Hepatocyte (in vitro differentiated cells): ENCODE results near the gene DCST2.

Experiments
- CTCF ChIP-seq: fragments of 200-600 bp; sonication (generic); IDR thresholded peaks from 2 replicates; pipeline ENCODE4 v1.5.1; 2016; ENCODE audit warnings: antibody characterized with exemption, mild to moderate bottlenecking; ENCODE audit not compliant: poor library complexity
- EZH2 ChIP-seq: fragments of 200-600 bp; sonication (generic); IDR thresholded peaks from 2 replicates; pipeline ENCODE4 v1.6.1; 2016; ENCODE audit warnings: antibody characterized with exemption, mild to moderate bottlenecking, borderline replicate concordance
- EZH2phosphoT487 ChIP-seq: fragments of 200-600 bp; sonication (generic); IDR thresholded peaks from one replicate; pipeline ENCODE4 v1.6.1; 2018; ENCODE audit warnings: antibody characterized with exemption, mild to moderate bottlenecking, low read depth, moderate library complexity; ENCODE audit not compliant: unreplicated experiment, severe bottlenecking

GRCh38 chr1:155037851-155038441, 4.4 kb upstream of the DCST2 start:
- TF ChIP-seq CTCF: no peak
- no peak for TF ChIP-seq EZH2
- no peak for TF ChIP-seq EZH2phosphoT487
